HepG2 (cell line): ENCODE results near the gene MIA. TPM values are rescaled to one million over a fixed set of nuclear protein-coding genes. Genes with fewer than 3 reads are reported as not detected.

Experiments
- AHDC1 ChIP-seq: sonication (generic); formaldehyde crosslinking; IDR thresholded peaks from 2 replicates; pipeline ENCODE4 v1.5.1; 2020; ENCODE audit warnings: mild to moderate bottlenecking, missing genetic modification reagents, borderline replicate concordance
- ASH2L ChIP-seq: fragments of 300-600, 200-600 bp; sonication (generic); IDR thresholded peaks from 2 replicates; pipeline ENCODE4 v1.7.0; 2017; ENCODE audit warnings: low read depth, mild to moderate bottlenecking, moderate library complexity, mixed read lengths, low read length; ENCODE audit not compliant: insufficient read length
- HMGXB4 ChIP-seq, 2 experiments: sonication (generic) in 1 of 2; formaldehyde crosslinking in 1 of 2; IDR thresholded peaks; 2 replicates each; pipeline versions ENCODE4 v1.4.0 to v1.6.1; 2018 to 2020; ENCODE audit warnings: missing genetic modification reagents in 2 of 2, borderline replicate concordance in 1 of 2, low read depth in 1 of 2, mild to moderate bottlenecking in 1 of 2, missing biosample characterization in 1 of 2
- KMT2B ChIP-seq: IDR thresholded peaks from 2 replicates; pipeline ENCODE4 v1.6.1; 2016; ENCODE audit warnings: missing genetic modification reagents, missing compliant biosample characterization
- MYC ChIP-seq: sonication (generic); formaldehyde crosslinking; IDR thresholded peaks from 2 replicates; pipeline ENCODE4 v1.9.0; 2021; ENCODE audit warnings: missing genetic modification reagents, borderline replicate concordance
- NFIB ChIP-seq: sonication (generic); formaldehyde crosslinking; IDR thresholded peaks from 2 replicates; pipeline ENCODE4 v1.9.0; 2021; ENCODE audit warnings: missing genetic modification reagents, mild to moderate bottlenecking, borderline replicate concordance
- PRDM10 ChIP-seq: sonication (generic); formaldehyde crosslinking; IDR thresholded peaks from 2 replicates; pipeline ENCODE4 v1.4.0; 2020; ENCODE audit warnings: low read depth, missing genetic modification reagents
- RBFOX2 ChIP-seq: fragments of 200-400 bp; formaldehyde crosslinking; IDR thresholded peaks from 2 replicates; pipeline ENCODE4 v1.6.1; 2017; ENCODE audit warnings: low read depth, mild to moderate bottlenecking, low read length
- TBP ChIP-seq: sonication (generic); formaldehyde crosslinking; IDR thresholded peaks from 2 replicates; pipeline ENCODE4 v1.5.0; 2020; ENCODE audit warnings: missing genetic modification reagents
- XRCC5 ChIP-seq: fragments of 200-400 bp; formaldehyde crosslinking; optimal IDR thresholded peaks from 2 replicates; pipeline ENCODE3; 2017; ENCODE audit warnings: mild to moderate bottlenecking, low read length
- ZBTB3 ChIP-seq: sonication (generic); formaldehyde crosslinking; IDR thresholded peaks from 2 replicates; pipeline ENCODE4 v1.4.0; 2020; ENCODE audit warnings: low read depth, mild to moderate bottlenecking, moderate library complexity, missing genetic modification reagents, borderline replicate concordance
- ZEB1 ChIP-seq: IDR thresholded peaks from 2 replicates; pipeline ENCODE4 v1.6.1; 2012; ENCODE audit warnings: mild to moderate bottlenecking, low read depth, inconsistent platforms; ENCODE audit not compliant: insufficient replicate concordance
- ZNF605 ChIP-seq: sonication (generic); formaldehyde crosslinking; IDR thresholded peaks from 2 replicates; pipeline ENCODE4 v1.8.0; 2022; ENCODE audit warnings: mild to moderate bottlenecking, missing genetic modification reagents
- ZNF619 ChIP-seq: sonication (generic); formaldehyde crosslinking; IDR thresholded peaks from 2 replicates; pipeline ENCODE4 v1.4.0; 2020; ENCODE audit warnings: mild to moderate bottlenecking, missing genetic modification reagents
- polyA plus RNA-seq, 8 experiments: library from polyadenylated mRNA; depleted of rRNA in 3 of 8; stranded (reverse) in 7 of 8; unstranded in 1 of 8; fragments of >200 nt; fragmentation: Illumina TruSeq in 4 of 8; extraction: Trizol in 4 of 8; gene quantifications; 2 replicates each; pipeline versions ENCODE4 v1.2.1 to v1.2.3, GENCODE V29; 2011 to 2016; ENCODE audit warnings: low read depth in 4 of 8, missing spikeins in 1 of 8, mixed read lengths in 1 of 8; ENCODE audit not compliant: insufficient read depth in 1 of 8
- total RNA-seq, 5 experiments: library from RNA; depleted of rRNA; stranded (reverse); fragments of >200 nt; fragmentation: Illumina TruSeq; extraction: Trizol; gene quantifications; 2 replicates each; pipeline ENCODE4 v1.2.3, GENCODE V29; 2016; ENCODE audit warnings: low read depth in 1 of 5

MIA gene
- total and polyA plus RNA-seq, 2 of the 13 experiments (the other 11 are each of a cell fraction or from before 2014, with no cell fraction given), result 0.61 TPM; not detected in 1

- TF ChIP-seq AHDC1 (CRISPR knock-in tag), result no peak
- no peak for TF ChIP-seq NFIB
- TF ChIP-seq ZBTB3 (CRISPR knock-in tag), result no peak
- no peak for TF ChIP-seq TBP (CRISPR knock-in tag)
- no peak for TF ChIP-seq ZNF605
- no peak for TF ChIP-seq ZEB1
- 0 out of 2 replicates have a peak, but pooled peaks have one; percentile 39 for TF ChIP-seq RBFOX2
- no peak for TF ChIP-seq ASH2L
- TF ChIP-seq KMT2B (CRISPR knock-in tag), result no peak
- TF ChIP-seq HMGXB4 (CRISPR knock-in tag; IDR thresholded peaks at IDR 0.05; ENCODE audit: borderline replicate concordance in 1 of 2, low read depth in 1 of 2), result peak; percentile 41 to 48; a peak in 1 of 4 replicates
- no peak; the same call in 1 of the 2 replicates for TF ChIP-seq MYC (CRISPR knock-in tag)
- peak; percentile 92 for TF ChIP-seq XRCC5
- TF ChIP-seq PRDM10 (CRISPR knock-in tag), result peak; percentile 94
- no peak for TF ChIP-seq ZNF619
Observed at GRCh38 chr19:40806423-40807146, 31.3 kb downstream of the MIA start (continued).
